Measurements from ENCODE around the gene NTF3.
"Not testable (repeated sequence)": the region's sequence is repeated elsewhere in the genome, so short reads cannot be mapped to it uniquely, and the experiment has no call there.

The NTF3 gene

GRCh38 chr12:5524116-5524768, 92.3 kb downstream of the NTF3 start:
- Histone ChIP-seq H3K4me3 (ENCODE audit: low read length) (no peak overlapping the region), H3K36me3 (ENCODE audit: control insufficient read depth, insufficient read depth, low read length, severe bottlenecking) (no peaks in the 10 kb centered on the region), H3K27me3 (replicated peaks; ENCODE audit: control insufficient read depth, insufficient read depth, low read length) (peaks cover 7% of the 10 kb centered on the region), H3K9me3 (ENCODE audit: control insufficient read depth, low read length) (no peaks in the 10 kb centered on the region), H3K4me1 (ENCODE audit: control insufficient read depth, insufficient read depth, low read length) (no peaks in the 10 kb centered on the region), H3K9ac (ENCODE audit: low read length) (no peak overlapping the region)
- no peak for DNase-seq (ENCODE audit: low read depth)

DNA sequence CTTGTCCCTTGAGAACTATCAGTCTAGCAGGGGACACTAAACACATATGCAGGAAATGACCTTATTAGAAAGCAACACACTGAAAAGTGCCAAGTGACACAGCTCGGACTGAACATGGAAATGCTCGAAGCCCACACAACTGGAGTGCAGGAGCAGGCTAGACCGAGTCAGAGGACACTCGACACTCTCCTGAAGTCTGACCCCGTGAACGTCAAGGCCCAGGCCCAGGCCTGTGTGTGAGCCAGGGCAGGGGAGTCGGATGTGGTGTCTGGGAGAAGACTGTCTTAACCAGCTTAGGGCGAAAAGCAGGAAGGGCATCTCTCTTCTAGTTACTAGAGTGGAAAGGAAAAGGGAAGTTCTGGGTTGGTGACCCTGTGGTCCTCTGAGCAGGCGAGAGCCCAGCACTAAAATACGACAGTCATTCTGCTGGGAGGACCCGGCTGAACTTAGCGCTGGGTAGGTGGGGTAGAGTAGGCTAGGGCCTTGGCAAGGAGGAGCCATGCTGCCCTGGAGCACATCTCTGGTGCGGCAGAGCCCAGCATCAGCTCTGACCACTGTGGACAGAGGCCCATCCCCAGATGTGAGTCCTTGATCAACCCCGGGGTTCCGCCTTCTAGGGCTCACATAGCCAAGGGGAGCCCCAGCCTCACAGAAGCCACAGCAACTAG, 93.0 kb downstream of the NTF3 start:
- no peak overlapping the region for H3K4me3 ChIP-seq (ENCODE audit: low read length)
- H3K36me3 ChIP-seq (ENCODE audit: control insufficient read depth, insufficient read depth, low read length, severe bottlenecking), result no peaks in the 10 kb centered on the region
- no peaks in the 10 kb centered on the region for H3K9me3 ChIP-seq (ENCODE audit: control insufficient read depth, low read length)
- no peaks in the 10 kb centered on the region for H3K4me1 ChIP-seq (ENCODE audit: control insufficient read depth, insufficient read depth, low read length)
- no peak overlapping the region for H3K9ac ChIP-seq (ENCODE audit: low read length)
- no peak for DNase-seq (ENCODE audit: low read depth)
- peaks cover 3% of the 10 kb centered on the region for H3K27me3 ChIP-seq (replicated peaks; ENCODE audit: control insufficient read depth, insufficient read depth, low read length)

DNA sequence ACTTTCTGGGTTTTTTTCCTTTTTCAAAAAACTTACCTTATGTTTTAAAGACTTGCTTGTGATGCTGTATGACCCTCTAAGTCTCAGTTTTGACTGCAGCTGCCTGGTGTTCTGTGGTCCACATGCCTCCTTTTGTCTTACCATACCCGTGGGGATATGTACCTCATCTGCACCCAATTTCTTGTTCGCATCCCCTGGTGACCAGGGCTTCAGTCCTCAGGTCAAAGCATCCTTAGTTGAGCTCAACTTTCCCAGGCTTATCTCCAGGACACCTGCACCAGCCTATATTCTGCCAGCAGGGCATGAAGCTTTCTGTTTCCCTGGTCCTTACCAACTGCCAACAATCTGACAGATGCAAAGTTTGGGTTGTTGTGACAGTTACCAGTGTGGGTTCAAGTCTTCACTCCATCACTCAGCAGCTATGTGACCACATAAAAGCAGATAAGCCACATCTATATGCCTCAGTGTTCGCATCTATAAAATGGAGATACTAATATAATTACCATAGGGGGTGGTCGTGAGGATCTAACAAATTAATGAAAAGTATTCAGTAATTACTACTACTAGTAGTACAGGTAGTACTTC, 94.0 kb downstream of the NTF3 start:
- Histone ChIP-seq H3K9me3 (ENCODE audit: control insufficient read depth, low read length) (no peaks in the 10 kb centered on the region), H3K27me3 (replicated peaks; ENCODE audit: control insufficient read depth, insufficient read depth, low read length) (no peaks in the 10 kb centered on the region), H3K4me1 (ENCODE audit: control insufficient read depth, insufficient read depth, low read length) (no peaks in the 10 kb centered on the region), H3K36me3 (ENCODE audit: control insufficient read depth, insufficient read depth, low read length, severe bottlenecking) (no peaks in the 10 kb centered on the region), H3K4me3 (ENCODE audit: low read length) (no peak overlapping the region), H3K9ac (ENCODE audit: low read length) (no peak overlapping the region)
- DNase-seq (ENCODE audit: low read depth), result no peak

DNA sequence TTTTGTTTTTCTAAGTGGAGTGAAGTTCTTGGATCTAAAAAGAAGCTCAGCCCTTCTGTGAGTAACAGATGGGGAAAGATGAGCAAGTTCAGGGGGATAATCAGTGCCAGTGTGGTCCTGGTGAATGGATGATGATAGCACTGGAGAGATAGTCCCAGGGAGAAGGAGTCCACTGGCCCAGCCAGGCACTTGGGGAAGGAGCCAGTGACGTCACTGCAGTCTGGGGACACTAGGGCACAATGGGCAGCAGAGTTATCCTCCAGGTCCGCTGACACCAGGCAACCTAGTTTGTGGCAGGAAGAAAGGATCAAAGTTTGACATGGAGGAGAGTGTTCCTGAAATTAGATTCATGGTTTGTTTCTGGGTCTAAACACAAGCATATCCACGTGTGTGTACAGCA, 101.5 kb downstream of the NTF3 start:
- no peaks in the 10 kb centered on the region for H3K36me3 ChIP-seq (ENCODE audit: control insufficient read depth, insufficient read depth, low read length, severe bottlenecking)
- H3K27me3 ChIP-seq (replicated peaks; ENCODE audit: control insufficient read depth, insufficient read depth, low read length), result peaks cover 3% of the 10 kb centered on the region
- H3K4me1 ChIP-seq (ENCODE audit: control insufficient read depth, insufficient read depth, low read length), result no peaks in the 10 kb centered on the region
- DNase-seq (ENCODE audit: low read depth), result no peak
- H3K4me3 ChIP-seq (ENCODE audit: low read length), result no peak overlapping the region
- H3K9ac ChIP-seq (ENCODE audit: low read length), result no peak overlapping the region
- peaks cover 3% of the 10 kb centered on the region for H3K9me3 ChIP-seq (ENCODE audit: control insufficient read depth, low read length)

DNA sequence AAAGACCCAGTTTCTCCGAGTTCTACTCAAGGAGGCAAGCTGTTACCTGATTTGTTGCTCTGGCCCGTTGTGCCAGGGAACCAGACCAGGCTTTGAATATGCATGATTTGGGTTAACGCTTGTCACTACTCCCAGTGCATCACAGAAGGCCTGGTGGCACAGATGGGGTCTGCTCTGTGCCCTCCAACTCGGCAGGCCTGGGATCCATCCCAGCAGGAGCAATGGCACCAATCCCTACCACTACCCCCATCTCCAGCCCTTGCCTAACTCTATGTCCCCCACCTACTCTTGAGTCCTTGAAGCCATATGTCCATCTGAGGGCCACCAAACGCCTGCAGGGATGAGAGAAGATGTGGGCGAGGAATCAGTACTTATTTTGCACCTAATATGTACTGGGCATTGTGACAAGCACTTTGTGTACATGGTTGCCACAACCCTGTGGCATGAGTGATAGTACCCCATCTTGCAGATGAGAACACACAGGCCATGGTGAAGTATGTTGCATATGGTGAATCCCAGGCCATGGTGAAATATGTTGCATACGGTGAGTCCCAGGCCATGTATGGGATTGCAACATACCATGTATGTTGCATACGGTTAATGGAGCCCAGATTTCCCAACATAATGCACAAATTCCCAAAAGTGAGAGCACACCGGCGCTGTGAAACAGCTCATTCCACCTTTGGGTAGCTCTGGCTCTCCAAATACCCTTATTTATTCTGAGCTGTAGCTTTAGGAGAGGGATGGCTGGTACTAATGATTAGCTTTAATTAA, 102.7 kb downstream of the NTF3 start:
- no peak for DNase-seq (ENCODE audit: low read depth)

DNA sequence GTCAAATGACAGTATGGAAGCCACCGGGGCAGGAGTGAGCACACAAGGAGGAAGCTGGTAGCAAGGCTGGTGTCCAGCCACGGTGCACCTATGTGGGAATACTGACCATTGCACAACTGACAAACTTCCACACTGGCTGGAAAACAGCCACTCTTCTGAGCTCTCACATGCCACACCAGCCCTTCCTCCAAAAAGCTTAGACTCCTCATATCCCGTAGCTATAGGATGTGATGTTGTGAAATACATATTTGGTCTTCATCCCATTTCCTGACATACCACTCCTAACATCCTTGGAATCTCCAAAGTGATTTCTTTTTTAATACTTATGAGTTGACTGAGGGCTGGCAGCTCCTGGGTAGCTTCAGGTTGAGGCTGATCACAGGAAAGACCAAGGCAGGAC, 103.6 kb downstream of the NTF3 start:
- no peak overlapping the region for H3K9ac ChIP-seq (ENCODE audit: low read length)
- H3K9me3 ChIP-seq (ENCODE audit: control insufficient read depth, low read length), result peaks cover 3% of the 10 kb centered on the region
- H3K4me1 ChIP-seq (ENCODE audit: control insufficient read depth, insufficient read depth, low read length), result no peaks in the 10 kb centered on the region
- no peak for DNase-seq (ENCODE audit: low read depth)
- no peaks in the 10 kb centered on the region for H3K36me3 ChIP-seq (ENCODE audit: control insufficient read depth, insufficient read depth, low read length, severe bottlenecking)
- peaks cover 8% of the 10 kb centered on the region for H3K27me3 ChIP-seq (replicated peaks; ENCODE audit: control insufficient read depth, insufficient read depth, low read length)
- H3K4me3 ChIP-seq (ENCODE audit: low read length), result no peak overlapping the region

More for the DNA sequence above, 102.7 kb downstream of the NTF3 start:
- Histone ChIP-seq H3K36me3 (ENCODE audit: control insufficient read depth, insufficient read depth, low read length, severe bottlenecking) (no peaks in the 10 kb centered on the region), H3K9me3 (ENCODE audit: control insufficient read depth, low read length) (peaks cover 3% of the 10 kb centered on the region), H3K9ac (ENCODE audit: low read length) (no peak overlapping the region), H3K4me3 (ENCODE audit: low read length) (no peak overlapping the region), H3K27me3 (replicated peaks; ENCODE audit: control insufficient read depth, insufficient read depth, low read length) (peaks cover 8% of the 10 kb centered on the region), H3K4me1 (ENCODE audit: control insufficient read depth, insufficient read depth, low read length) (no peaks in the 10 kb centered on the region)

DNA sequence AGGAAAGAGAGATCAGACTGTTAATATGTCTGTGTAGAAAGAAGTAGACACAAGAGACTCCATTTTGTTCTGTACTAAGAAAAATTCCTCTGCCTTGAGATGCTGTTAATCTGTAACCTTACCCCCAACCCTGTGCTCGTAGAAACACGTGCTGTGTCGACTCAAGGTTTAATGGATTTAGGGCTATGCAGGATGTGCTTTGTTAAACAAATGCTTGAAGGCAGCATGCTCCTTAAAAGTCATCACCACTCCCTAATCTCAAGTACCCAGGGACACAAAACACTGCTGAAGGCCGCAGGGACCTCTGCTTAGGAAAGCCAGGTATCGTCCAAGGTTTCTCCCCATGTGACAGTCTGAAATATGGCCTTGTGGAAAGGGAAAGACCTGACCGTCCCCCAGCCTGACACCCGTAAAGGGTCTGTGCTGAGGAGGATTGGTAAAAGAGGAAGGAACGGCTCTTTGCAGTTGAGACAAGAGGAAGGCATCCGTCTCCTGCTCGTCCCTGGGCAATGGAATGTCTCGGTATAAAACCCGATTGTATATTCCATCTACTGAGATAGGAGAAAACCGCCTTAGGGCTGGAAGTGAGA, 105.2 kb downstream of the NTF3 start:
- not testable (repeated sequence) for DNase-seq (ENCODE audit: low read depth); H3K27me3 ChIP-seq (replicated peaks; ENCODE audit: control insufficient read depth, insufficient read depth, low read length); H3K4me1 ChIP-seq (ENCODE audit: control insufficient read depth, insufficient read depth, low read length); H3K9ac ChIP-seq (ENCODE audit: low read length); H3K36me3 ChIP-seq (ENCODE audit: control insufficient read depth, insufficient read depth, low read length, severe bottlenecking); H3K4me3 ChIP-seq (ENCODE audit: low read length)
- peaks cover 12% of the 10 kb centered on the region for H3K9me3 ChIP-seq (ENCODE audit: control insufficient read depth, low read length)

GRCh38 chr12:5537771-5538170, 105.9 kb downstream of the NTF3 start:
- Histone ChIP-seq H3K36me3 (ENCODE audit: control insufficient read depth, insufficient read depth, low read length, severe bottlenecking) (no peaks in the 10 kb centered on the region), H3K9me3 (ENCODE audit: control insufficient read depth, low read length) (peaks cover 10% of the 10 kb centered on the region), H3K4me3 (ENCODE audit: low read length) (no peak overlapping the region), H3K4me1 (ENCODE audit: control insufficient read depth, insufficient read depth, low read length) (no peaks in the 10 kb centered on the region), H3K27me3 (replicated peaks; ENCODE audit: control insufficient read depth, insufficient read depth, low read length) (peaks cover 8% of the 10 kb centered on the region), H3K9ac (ENCODE audit: low read length) (no peak overlapping the region)
- DNase-seq (ENCODE audit: low read depth), result no peak
